NT2/D1 (cell line): ENCODE results near the gene ADNP2.

ENCODE experiments used
- SUZ12 ChIP-seq: IDR thresholded peaks from 2 replicates; pipeline ENCODE4 v1.6.1; 2011; ENCODE audit not compliant: insufficient read length, insufficient read depth; ENCODE audit errors: extremely low read depth
- ZNF274 ChIP-seq: IDR thresholded peaks from 2 replicates; pipeline ENCODE4 v1.6.1; 2011; ENCODE audit warnings: mild to moderate bottlenecking, low read depth, low read length

GRCh38 chr18:80158365-80158764, 49.3 kb downstream of the ADNP2 start:
- TF ChIP-seq SUZ12 (no peak), ZNF274 (no peak)
